GM18858 (cell line): ENCODE results near the gene SPON1.
"Not testable (repeated sequence)": the region's sequence is repeated elsewhere in the genome, so short reads cannot be mapped to it uniquely, and the experiment has no call there.

ENCODE experiments used
- ATAC-seq: cut with Tn5 transposase; IDR thresholded peaks from one replicate; pipeline ENCODE4 v1.9.1; 2021; ENCODE audit not compliant: unreplicated experiment

The SPON1 gene

DNA sequence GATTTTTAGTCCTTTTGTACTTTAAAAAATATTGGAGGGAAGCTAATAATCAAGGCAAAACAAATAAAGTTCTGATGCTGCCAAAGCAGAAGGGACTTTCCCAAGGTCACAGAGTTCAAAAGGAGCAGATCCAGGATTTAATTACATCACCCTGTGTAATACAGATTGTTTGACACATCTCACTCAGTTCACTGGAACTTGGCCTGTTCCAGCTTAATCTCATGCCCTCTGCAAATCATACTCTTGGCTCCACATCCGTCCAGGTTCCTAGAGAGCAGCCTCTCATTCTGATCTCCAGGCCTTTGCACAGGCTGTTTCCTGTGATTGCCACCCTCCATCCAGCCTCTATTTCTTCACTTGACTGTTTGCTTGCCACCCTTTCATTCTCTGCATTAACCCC lies 151.7 kb downstream of the SPON1 start:
- ATAC-seq = no peak

DNA sequence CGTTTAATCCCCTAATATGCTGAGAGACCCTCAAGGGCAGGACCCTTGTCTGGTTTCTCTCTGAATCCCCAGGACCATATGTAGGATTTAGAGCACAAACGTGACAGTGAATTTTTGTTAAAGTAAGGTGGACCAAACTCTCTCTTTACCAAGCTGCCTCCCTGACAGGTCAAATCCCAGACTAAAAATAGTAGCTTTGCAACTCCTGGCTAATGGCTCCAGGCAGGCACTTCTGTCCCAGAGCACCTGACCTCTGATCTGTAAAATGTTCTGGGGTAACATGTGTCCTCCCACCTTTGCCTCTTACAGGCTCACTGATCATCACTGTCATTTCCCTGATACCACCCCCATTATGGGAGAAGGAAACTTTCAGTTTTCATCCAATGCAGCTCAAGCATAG lies 152.3 kb downstream of the SPON1 start:
- ATAC-seq = no peak

GRCh38 chr11:14117632-14118031 lies 155.1 kb downstream of the SPON1 start:
- ATAC-seq = no peak

DNA sequence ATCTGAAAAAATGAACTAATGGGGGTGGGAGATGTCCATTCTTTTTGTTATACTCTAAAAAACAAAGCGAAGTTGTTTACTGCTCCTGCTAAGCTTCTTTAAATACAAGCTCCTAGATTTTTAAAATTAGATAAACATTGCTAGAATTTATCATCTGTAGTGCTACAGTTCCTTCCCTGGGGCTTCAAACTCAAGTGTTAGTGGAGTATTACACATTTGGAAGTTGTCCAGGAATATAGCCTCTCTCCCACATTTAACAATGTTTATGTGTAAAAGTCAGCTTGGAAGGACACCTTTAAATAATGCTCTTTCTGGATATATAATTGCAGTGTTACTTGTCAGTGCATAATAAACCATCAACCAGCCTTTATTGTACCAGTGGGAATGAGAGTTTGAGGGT lies 155.5 kb downstream of the SPON1 start:
- ATAC-seq = no peak

DNA sequence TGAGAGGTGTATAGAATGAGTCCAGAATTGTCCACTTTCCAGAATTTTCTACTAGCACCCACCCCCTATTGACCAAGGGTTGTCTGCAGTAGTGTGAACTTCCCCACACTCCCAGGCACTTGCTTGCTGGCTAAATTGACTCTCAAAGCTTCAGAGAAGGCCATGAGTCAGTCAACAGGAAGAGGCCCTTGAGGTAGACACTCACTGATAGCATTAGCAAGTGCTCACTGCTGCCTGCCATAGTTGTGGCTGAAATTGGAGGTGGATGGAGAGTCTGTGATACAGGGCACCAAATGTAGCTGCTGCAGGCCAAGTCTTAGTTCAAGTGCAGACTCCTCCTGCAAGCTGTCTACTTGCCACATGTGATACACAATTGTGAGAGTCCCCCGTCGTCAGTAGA lies 156.8 kb downstream of the SPON1 start:
- no peak for ATAC-seq

- ATAC-seq = no peak
These were observed 161.8 kb downstream of the SPON1 start for GRCh38 chr11:14124350-14124749.

- no peak for ATAC-seq
These were observed 162.4 kb downstream of the SPON1 start for GRCh38 chr11:14124886-14125285.

- ATAC-seq = no peak
These were observed 163.0 kb downstream of the SPON1 start for GRCh38 chr11:14125529-14125928.

- no peak for ATAC-seq
These were observed 165.2 kb downstream of the SPON1 start for GRCh38 chr11:14127679-14128078.

GRCh38 chr11:14132312-14132711 lies 169.8 kb downstream of the SPON1 start:
- ATAC-seq = no peak

DNA sequence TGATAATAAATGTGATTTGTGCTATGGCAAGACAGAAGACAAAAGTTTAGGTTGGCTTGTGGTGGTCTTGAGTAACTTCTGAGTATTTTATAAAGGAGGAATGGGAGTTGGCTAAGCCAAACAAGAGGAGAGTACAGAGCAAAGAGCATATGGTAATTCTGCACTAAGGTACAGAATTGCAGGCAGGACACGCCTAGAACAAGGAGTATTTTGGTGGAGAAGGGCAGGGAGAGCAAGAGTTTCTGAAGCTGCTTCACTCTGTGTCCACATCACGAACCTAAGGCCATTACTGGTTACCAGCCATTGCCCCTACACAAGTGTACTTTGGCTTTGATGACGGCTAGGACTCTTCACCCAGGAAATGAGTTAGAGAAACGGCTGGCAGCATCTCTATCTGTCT lies 170.9 kb downstream of the SPON1 start:
- no peak for ATAC-seq

DNA sequence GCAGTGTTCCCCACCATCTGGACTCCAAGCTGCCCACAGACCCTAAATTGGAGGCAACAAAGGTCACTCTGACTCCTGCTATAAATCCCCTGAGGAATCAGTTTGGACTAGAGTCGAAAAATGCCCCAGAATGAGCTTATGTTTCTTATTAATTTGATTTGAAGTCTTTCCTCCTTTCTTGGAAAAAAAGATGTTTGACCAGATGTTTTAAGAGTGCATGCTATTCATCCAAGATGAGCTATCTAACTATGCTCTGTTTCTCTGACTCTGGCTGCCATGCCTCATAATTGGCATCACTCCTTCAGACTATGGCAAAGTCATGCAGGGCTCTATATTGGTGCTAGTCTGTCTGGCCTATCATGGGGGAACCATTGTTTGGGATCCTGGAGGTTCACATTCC lies 174.0 kb downstream of the SPON1 start:
- ATAC-seq = no peak

- ATAC-seq = no peak
These were observed 174.8 kb downstream of the SPON1 start for GRCh38 chr11:14137284-14137683.

DNA sequence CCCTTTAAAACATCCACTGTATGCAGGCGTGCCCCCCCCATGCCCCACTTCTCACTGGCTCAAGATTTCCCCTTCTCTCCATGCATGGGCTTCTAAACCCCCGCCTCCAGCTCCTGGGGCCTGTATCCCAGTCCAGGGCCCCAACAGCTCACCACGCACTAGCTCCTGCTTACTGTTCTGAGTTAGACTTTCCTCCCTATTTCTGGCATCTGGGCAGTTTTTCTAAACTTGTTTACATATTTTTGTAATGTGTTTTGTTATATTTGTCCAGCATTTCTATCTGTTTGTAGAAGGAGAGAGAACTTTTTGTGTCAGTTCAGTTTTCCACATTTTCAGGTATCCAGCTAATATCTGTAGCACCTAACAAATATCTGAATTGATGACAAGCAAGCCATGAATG lies 178.5 kb downstream of the SPON1 start:
- no peak for ATAC-seq

GRCh38 chr11:14141676-14142075 lies 179.2 kb downstream of the SPON1 start:
- ATAC-seq = no peak

- peak; percentile 61 for ATAC-seq
These were observed 182.4 kb downstream of the SPON1 start for GRCh38 chr11:14144934-14145333.

GRCh38 chr11:14148653-14149273 lies 186.2 kb downstream of the SPON1 start:
- ATAC-seq = no peak

- ATAC-seq = no peak
These were observed 187.2 kb downstream of the SPON1 start for GRCh38 chr11:14149683-14150082.

- ATAC-seq = no peak
These were observed 188.4 kb downstream of the SPON1 start for GRCh38 chr11:14150878-14151277.

GRCh38 chr11:14154103-14154502 lies 191.6 kb downstream of the SPON1 start:
- not testable (repeated sequence) for ATAC-seq

GRCh38 chr11:14158393-14158792 lies 195.9 kb downstream of the SPON1 start:
- no peak for ATAC-seq

- ATAC-seq = no peak
These were observed 201.1 kb downstream of the SPON1 start for GRCh38 chr11:14163576-14163975.

GRCh38 chr11:14173679-14174078 lies 211.2 kb downstream of the SPON1 start:
- ATAC-seq = not testable (repeated sequence)
